Vagina (tissue), 2 donors: ENCODE results near the gene C4orf51.

Source experiments
- CTCF ChIP-seq, 3 experiments: fragments of 450-650 bp in 2 of 3; fragments of 200-600 bp in 1 of 3; sonication (generic) in 1 of 3; IDR thresholded peaks; one replicate each; pipeline ENCODE4 v1.5.1; 2017 to 2019; ENCODE audit warnings: antibody characterized with exemption in 3 of 3, mild to moderate bottlenecking in 2 of 3, moderate library complexity in 2 of 3
- POLR2A ChIP-seq, 2 donors: fragments of 450-650 bp; IDR thresholded peaks; one replicate each; pipeline ENCODE4 v1.6.1; 2017; ENCODE audit warnings: antibody characterized with exemption in 2 of 2, mild to moderate bottlenecking in 2 of 2, moderate library complexity in 2 of 2

- TF ChIP-seq CTCF (IDR thresholded peaks at IDR 0.05) (no peak), POLR2A (IDR thresholded peaks at IDR 0.05) (no peak)
Measured at GRCh38 chr4:145679520-145679919, 426 bp upstream of the C4orf51 start.
